Gastroesophageal sphincter (tissue), 2 donors: ENCODE data around the gene EPHA3.

Experiments
- EP300 ChIP-seq: sonication (generic); formaldehyde crosslinking; IDR thresholded peaks from one replicate; pipeline ENCODE4 v1.6.1; 2017; ENCODE audit warnings: antibody characterized with exemption, mild to moderate bottlenecking
- POLR2A ChIP-seq, 2 donors: fragments of 450-650 bp; IDR thresholded peaks; one replicate each; pipeline ENCODE4 v1.6.1; 2017; ENCODE audit warnings: antibody characterized with exemption in 2 of 2, mild to moderate bottlenecking in 2 of 2, moderate library complexity in 1 of 2
- POLR2AphosphoS5 ChIP-seq: sonication (generic); formaldehyde crosslinking; IDR thresholded peaks from one replicate; pipeline ENCODE4 v1.6.1; 2017; ENCODE audit warnings: antibody characterized with exemption

DNA sequence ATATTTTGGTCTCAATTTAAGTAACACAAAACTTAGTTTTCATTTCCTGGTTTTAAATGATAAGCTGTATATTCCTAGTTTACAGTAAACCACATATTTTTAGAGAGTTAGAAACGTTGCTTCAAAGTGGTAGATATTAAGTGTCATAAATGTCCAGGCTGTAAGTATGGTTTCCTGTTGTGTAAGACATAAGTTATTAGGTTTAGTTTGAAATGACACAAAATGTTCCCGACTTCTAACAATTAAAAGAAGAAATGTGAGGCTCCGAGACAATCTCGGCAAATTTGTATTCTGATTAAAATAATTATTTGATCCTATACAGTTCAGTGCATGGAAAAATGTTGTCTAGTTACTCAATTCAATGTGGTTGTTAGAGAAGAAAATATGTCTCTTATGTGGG, 387.3 kb downstream of the EPHA3 start:
- TF ChIP-seq POLR2AphosphoS5 (no peak), POLR2A (IDR thresholded peaks at IDR 0.05) (no peak), EP300 (no peak)
